Dermis blood vessel endothelial cell (primary cell): ENCODE results near the gene SLC4A5. TPM values are rescaled to one million over a fixed set of nuclear protein-coding genes. Genes with fewer than 3 reads are reported as not detected.
"Not testable (repeated sequence)": the region's sequence is repeated elsewhere in the genome, so short reads cannot be mapped to it uniquely, and the experiment has no call there.

Source experiments
- DNase-seq: peaks from one replicate; pipeline ENCODE4 v3.0.0; 2010
- total RNA-seq: library from RNA; depleted of rRNA; stranded (reverse); fragments of >200 nt; gene quantifications from 2 replicates; pipeline ENCODE4 v1.2.3, GENCODE V29; 2014

Gene SLC4A5
- total RNA-seq, 1 donor from 2014 or later, result not detected

DNA sequence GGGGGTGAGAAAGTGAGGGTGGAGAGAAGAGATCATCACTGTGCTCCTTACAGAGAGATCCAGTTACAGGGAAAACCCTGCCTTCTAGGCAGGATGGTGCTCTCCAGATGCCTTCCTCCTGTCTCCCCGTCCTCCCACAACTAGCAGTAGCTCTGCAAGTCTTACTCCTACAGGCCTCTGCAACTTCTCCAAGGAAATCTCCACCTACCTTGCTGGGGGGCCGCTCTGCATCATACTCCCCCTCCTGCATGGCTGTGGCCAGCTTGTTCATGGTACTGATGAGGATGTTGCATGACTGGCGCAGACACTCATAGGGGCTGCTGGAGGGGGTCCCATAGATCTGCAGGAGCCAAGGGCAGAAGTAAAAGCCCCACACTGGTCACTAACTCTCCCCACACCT lies 22.8 kb upstream of the SLC4A5 start:
- DNase-seq, result no peak

DNA sequence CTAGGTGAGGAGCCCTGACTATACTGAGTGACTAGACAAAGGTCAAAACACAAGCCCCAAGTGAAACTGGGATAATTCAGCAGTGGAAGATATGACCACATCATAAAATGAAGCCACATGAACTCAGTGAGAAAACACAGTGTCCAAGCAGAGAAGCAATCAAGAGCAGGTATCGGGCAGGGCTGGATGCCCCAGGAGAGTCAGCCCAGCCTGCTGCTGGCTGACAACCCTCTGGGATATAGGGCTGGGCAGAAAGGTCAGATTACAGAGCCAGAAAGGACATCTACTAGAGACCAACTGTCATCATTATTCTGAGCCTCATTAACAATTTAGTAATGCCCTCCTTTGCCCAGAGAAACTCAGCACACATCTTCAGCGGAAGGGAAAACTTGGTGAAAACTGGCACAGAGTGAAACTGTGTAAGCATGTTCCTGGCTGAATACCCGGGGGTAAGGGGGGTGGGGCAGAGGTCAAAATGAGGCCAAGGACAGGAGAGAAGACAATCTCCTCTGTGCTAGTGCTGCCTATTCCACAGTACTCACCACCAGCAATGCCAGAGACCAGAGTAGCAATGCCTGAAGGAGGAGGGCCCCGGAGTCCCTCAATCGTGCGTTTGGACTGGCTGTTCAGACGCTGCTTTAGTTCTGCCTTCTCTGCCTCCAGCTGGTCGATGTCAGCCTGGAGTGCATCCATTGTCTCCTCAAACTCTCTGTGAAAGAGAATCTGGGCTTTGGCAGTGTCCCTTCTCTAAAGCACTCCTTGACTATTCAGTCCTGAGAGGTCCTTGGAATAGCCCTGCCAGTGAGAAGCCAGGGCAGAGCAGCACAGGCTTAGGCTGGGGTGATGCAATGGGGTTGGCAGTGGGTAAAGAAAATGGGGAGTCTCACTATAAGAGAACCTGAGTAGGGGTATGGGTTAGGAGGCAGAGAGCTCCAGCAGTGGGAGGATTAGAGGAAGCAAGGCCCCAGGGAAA lies 21.6 kb upstream of the SLC4A5 start:
- no peak for DNase-seq

DNA sequence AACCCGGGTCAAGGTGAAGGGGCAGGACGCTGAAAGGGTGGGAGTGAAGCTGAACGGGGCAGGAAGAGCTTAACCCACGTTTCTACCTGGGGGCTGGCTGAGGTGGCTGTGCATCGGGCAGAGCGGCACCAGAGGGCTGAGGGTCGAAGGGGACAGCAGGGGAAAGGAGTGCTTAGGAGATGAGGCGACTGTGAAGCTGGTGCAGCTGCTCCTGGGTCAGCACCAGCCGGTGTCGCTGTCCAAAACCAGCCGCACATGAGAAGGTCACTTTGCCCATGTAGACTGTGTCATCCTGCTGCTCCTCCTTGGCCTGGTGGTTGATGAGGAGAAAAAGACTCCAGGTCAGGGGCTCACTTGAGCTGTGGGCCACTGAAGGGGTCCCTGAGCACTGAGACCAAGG lies 18.1 kb upstream of the SLC4A5 start:
- no peak for DNase-seq

DNA sequence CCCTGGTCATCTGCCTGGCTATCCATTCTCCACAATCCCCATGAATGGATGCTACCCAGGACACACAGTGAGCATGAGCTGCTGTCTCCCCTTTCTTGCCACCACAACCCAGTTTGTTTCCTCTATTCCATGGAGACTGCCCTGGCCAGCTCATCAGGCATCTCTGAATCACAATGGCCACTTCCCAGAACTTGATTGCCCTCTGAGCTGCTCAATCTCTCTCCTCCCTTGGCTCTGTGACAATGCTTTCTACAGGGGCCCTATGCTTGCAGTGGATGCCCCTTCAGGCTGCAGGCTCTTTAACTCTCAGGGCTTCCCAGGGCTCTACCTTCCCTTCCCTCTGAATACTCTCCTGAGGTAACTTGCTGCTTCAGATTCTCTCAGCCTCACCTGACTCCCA lies 14.4 kb upstream of the SLC4A5 start:
- DNase-seq, result no peak

DNA sequence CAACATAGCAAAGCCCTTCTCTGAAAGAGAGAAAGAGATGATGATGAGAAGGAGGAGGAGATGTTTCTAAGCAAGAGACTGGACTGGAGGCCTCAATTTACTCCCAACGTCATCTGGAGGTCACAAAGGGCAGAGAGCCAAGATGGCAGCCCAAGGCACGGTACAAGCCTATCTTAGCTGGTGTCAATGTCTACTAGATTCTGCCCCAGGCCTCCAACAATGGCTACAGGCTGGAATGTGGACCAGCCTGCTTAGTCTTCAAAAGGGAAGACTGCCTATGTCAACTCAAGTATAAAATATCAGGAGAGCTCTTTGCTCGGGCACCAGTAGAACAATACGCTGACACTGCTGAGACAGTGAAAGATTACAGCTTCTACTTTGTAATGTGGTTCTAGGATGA lies 6.7 kb upstream of the SLC4A5 start:
- no peak for DNase-seq

DNA sequence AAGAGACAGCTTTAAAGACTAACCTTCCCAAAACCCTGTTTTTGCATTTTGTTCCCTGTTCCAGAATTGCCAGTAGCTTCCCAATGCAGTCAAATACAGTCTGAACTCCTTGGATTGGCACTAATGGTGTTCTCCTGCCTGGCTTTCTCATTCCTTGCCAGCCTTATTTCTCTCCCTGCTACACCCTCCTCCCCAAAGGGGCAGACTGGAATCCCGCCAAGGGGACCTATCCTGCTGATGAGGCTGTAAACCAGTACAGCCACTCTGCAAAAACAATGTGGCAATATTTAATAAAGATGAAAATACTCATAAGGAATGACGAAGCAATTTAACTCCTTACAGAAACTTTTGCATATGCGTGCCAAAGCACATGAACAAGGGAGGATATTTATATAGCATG lies 4.5 kb upstream of the SLC4A5 start:
- no peak for DNase-seq

DNA sequence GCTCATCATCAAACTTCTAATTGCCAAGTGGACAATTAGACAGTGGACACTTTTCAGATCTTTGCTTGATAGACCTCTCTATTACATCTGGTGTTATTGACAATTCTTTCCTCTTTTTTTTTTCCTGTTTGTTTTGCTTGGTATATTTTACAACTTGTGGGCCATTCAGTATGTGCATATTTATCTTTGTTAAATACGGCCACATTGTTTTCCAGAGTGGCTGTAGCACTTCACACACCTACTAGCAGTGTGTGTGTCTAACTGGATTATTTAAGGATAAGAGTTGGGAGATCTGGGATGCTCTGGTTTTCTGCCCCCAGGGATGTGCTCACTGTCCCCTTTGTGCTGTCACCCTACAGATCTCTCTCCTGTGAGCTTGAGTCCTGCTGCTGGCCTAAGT lies 4.1 kb upstream of the SLC4A5 start:
- no peak for DNase-seq

DNA sequence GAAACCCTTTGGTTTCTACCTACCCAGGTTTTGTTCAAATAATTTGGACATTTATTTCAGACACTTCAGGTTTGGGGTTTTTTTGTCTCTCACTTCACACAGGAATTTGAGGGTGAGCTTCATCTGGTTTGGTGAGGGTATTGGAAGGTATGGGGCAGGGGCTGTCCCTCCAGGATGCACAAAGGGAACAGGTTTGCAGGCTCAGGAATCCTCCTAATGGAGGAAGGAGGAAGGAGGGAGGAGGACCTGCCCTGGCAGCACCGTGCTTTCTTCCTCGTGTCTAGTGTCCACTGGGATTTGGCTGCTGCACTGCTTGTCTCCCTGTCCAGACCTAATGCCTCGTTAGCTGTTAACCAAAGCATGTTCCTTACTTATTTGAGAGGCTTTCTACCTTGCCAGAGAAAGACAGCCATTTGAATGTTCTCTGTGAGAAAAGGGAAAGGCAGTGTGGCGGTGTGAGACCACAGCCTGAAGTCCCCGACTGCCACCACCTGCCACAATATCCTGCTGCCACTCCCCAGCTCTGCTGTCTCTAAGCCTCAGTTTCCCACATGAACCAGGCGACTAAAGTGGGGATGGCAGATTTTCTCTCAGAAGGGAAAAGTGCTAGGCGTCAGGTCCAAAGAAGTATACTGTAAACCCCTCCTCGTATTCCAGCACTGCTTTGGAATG lies 2.2 kb upstream of the SLC4A5 start:
- no peak for DNase-seq

DNA sequence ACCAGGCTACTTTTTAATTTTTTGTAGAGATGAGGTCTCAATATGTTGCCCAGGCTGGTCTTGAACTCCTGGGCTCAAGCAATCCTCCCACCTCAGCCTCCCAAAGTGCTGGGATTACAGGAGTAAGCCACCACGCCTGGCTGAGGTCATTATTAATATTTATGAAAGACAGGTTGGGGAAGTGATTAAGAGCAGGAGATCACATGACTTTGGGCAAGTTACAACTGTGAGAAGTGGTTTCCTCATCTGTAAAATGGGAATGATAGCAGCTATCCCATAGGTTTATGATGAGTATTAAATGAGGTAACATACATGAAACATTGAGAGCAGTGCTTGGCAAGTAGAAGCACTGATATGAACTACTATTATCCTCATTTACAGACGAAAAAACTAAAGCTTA lies 7.0 kb downstream of the SLC4A5 start:
- DNase-seq, result not testable (repeated sequence)

DNA sequence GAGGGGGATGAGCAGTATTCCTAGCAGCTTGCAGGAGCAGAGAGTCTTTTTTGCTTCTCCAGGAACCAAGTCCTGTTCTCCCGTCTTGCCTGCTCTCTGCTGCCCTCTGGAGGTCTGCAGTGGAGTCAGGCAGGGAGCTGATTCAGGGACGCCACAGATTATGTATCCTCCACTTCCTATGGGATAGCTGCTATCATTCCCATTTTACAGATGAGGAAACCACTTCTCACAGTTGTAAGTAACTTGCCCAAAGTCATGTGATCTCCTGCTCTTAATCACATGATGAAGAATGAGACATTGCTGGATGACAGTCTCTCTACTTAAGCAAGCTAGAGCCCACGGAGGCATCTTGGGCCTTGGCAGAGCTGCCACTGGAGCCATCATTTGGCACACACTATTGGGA lies 8.3 kb downstream of the SLC4A5 start:
- peak; percentile 86 for DNase-seq

DNA sequence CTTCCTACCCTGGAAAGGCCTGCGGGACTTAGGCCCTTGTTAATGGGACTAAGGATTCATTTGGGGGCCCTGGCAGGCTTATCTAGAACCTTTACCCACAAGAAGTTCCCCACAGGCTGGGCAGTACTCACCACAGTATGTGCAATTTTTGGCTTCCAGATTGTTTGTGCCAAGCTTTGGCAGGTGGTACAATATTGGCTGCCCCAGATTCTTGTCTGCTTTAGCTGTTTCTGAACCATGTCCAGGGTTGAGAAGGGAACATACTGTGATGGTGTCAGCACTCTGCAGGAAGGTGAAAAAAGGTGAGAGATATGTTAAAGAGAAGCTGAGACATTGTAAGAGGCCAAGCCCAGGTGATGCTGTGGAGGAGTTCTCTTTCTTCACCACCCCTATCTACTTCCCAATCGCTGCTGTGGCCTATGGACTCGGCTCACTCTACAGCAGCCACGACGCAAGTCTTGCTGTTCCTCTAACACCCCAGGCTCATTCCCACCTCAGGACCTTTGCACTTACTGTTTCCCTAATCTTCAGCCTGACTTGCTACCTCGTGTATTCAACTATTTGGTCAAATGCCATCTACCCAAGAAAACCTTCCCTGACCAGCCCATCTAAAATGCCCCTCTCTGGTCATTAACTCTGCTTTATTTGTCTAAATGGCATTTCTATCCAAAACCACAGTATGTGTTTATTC lies 9.2 kb downstream of the SLC4A5 start:
- no peak for DNase-seq

DNA sequence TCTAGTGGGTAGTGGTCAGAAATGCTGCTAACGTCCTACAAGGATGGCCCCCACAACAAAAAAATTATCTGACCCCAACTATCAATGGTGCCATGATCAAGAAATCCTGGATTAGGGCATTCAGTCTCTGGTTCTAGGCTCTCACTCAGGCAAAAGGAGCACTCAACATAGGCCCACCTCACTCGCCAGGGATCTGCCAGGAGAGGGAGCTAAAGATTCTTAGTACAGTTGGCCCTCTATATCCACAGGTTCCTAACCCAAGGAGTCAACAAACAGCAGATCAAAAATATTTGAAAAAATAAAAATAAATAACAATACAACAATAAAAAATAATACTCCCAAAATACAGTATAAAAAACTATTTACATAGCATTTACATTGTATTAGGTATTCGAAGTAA lies 10.0 kb downstream of the SLC4A5 start:
- peak; percentile 65 for DNase-seq

DNA sequence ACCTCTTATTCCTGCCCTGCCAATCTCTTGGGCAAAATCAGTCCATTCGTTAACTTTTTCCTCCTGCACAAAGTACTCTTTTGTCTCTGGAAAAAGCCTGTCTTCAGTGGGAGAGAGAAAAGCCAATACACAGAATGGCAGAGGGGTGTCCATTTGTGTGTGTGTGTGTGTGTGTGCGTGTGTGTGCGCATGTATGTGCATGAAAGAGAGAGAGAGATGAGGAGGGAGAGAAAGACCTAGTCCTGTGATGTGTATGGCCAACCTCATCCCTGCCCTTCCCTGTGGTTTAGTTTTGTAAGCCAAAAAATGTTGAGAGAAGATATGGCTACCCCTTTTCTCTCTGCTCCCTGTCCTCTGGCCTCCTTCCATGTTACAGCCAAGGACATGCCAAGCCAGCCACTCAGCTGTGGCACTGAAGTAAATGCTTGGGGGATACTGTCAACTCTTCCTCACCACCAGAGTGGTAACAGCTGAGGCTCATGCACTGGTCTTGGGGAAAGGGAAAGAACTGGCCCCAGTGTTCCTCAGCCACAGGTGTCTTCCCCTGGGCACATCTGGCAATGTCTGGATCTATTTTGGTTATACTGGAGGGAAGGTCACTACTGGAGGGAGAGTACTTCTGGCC lies 10.6 kb downstream of the SLC4A5 start:
- no peak for DNase-seq

DNA sequence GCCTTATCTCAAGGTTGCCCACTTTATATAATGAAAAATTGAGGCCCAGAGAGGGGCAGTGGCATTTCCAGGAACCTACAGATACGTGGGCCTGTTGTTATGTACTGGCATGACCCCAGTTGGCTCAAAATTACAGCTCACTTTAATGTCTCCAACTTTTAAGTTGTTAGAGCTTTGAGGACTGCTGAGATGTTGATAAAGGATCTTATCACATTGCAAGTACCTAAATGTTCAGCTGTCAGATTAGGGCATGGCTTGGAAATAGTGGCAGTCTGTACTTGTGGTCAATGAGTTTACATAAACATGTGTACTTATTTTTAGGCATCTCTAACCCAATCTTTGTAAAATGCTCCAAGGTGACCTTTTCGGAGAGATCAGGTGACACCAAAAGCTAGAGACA lies 14.6 kb downstream of the SLC4A5 start:
- DNase-seq, result no peak

DNA sequence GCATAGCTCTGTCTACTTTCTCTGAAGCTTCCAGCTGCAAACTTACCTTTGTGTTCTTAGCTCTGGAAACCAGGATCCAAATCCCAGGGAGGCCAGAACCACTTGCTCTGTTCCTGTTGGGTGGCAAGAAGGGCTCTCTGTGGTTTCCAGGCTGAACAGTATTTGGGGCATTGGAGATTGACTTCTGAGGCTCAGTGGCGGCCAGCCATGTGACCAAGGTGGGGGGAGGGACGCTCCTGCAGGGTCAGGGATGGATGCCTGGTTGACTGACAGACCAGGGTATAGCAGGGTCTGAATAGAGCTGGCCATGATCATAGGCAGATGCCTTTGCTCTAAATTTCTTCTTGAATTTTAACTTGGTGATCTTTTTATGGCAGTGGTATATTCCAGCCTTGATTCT lies 15.1 kb downstream of the SLC4A5 start:
- no peak for DNase-seq

DNA sequence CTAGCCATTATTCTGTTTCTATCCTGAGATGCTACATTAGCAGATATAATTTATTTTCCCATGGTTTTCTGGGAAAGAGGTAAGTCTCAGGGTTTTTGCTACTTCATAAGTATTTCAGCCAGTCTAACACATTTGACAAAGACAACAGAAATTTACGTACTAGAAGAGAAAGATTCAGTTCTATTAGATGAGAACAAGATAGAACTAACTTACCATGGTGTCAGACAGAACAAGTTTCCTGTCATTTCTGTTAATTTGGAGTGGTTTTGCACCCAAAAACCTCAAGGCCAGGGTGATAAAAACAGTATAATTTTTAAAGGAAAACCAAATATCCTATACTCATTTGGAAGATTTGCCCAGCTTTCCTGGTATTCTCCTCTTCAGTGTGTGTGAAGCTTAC lies 15.6 kb downstream of the SLC4A5 start:
- DNase-seq, result no peak

DNA sequence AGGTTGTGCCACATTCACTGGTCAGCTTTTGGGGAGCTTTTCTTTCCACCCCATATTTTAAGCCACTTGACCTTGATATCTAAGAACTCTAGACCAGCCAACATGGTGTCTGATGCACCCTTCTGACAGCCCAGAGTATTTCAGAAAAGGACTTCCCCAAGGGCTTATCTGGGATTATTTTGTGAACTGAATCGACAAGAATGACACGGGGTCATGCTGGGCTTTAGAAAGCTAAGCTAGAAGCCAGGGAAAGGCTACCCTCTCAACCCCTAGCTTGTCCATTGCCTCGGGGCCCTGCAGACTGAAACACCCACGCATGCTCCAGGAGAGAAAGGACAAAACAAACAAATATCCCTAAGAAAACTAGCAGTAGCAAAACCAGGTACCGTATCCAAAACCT lies 16.0 kb downstream of the SLC4A5 start:
- DNase-seq, result no peak

DNA sequence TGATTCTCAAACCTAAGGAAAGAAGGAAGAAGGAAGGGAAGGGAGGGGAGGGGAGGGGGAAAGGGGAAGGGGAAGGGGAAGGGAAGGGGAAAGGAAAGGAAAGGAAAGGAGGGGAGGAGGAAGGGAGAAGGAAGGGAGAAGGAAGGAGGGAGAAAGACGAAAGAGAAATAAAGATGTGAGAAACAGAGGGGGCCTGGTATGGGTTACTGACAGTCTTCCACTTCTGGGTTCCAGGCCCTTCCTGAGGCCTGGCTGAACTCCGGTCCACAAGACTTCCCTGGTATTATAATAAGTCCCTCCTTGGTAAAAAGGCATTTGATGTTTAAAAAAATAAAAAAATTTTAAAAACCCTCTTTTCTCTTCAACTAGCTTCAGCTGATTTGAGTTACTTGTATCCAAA lies 17.4 kb downstream of the SLC4A5 start:
- no peak for DNase-seq

DNA sequence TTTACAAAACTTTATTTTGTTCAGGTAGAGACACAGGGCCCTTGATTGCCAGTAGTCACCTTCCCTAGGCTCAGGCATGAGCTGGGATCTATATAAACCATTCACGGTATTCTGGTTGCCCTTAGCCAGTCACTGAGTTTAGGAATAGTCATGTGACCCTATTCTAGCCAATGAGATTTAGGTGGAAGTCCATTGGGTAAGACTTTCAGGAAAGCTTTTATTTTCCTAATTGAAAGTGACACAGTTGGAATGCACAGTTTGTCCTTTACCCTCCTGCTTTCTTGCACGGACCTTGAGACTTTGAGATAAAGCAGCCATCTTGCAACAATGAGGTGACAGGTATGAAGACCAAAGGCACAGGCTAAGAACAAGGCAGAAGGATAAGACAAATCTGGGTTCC lies 21.5 kb downstream of the SLC4A5 start:
- no peak for DNase-seq

DNA sequence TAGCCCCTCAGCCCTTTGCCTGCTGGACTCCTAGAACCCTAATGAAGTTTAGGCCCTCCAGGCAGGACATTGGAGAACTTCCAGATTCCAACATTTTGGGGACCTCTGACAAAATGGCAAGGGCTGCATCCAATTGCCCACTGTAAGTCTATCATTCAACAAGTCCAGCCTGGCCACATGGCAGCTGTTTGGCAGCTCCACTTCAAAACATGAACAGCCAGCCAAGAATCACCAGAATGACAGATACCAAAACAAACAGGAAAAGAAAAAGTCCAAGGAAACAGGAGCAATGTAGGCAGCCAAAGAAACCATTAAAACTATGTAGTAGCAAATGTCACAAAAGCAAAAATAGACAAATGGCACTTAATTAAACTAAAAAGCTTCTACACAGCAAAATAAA lies 25.5 kb downstream of the SLC4A5 start:
- no peak for DNase-seq

DNA sequence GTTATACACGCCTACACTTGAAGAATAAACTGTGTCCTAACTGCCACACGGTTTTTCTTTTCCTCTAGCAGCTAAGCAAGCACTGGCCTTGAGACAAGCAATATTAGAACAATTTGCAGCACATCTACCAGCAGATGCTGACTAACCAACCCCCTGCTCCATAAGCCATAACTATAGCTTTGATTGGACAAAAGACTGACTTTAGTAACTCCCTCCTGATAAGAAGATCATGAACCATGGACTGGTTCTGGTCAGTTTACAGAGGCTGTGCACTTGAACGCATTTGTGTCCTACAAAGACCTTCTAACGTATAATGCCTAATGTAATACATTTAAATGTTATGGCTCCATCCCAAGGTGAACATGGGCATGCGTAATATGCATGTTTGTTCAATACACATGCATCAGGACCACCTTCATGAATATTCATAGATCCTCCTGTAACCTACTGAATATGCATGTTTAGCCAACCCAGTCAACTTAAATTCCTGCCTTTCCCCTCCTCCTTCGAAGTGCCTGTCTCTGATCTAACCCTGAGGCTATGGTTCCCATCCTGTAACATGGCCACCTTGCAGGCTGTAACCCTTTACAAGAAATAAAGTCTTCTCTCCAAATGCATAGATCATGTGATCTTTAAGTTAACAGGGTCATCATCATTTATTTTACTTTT lies 26.5 kb downstream of the SLC4A5 start:
- no peak for DNase-seq

DNA sequence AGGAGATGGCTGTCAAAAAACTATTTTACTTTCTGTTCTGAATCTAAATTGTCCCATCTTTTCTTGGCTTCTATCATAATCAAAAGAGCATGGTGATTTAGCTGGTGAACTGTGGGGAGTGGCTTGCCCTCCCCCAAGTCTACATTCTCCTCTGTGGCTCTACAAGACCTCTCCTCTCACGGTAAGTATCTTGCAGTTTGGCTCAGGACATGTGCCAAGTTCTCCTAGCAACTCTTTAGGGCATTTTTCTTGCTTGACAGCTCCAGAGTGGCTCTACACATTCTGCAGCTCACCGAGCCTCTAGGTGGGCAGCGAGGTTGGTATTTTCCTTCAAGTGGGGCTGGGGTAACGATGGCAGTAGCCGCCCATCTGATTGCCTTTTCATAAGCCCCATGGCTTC lies 29.1 kb downstream of the SLC4A5 start:
- DNase-seq, result no peak

DNA sequence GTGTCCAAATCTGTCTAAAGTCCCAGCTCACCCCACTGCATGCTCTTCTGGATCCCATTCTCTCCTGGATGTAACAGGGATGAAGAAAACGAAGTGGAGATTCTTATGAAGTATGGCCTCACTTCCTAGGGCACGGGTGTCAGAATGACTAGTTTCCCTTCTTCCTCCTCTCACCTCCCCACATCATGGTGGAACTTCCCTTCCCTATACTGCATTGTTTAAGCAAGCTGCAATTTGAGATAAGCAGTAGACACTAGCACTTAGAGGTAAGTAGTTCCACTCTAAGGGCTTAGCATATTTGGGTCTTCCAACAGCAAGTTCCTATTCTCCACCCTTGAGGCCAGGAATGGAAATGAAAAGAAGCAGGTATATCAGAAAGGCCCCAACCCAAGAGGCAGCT lies 29.7 kb downstream of the SLC4A5 start:
- no peak for DNase-seq
